Measurements from ENCODE around the gene MED17.

DNA sequence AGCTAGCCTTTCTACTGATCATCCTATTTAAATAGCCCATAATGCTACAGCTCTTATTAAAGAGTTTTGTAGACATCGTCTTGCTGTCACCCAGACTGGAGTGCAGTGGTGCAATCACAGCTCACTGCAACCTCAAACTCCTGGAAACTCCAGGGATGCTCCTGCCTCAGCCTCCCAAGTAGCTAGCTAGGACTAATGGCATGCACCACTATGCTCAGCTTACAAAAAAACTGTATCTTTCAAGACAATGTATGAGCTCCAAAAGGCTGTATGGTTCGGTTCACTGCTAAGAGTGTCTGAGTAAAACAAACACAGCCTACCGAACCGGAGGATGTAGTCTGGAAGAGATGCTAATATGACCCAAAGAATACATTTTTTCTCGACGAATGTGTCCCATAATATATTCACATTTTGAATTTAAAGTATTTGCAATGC lies 45.4 kb upstream of the MED17 start:
- TF ChIP-seq ATF1 (CRISPR knock-in tag; IDR thresholded peaks at IDR 0.05) (no peak), NFYB (CRISPR knock-in tag; conservative IDR thresholded peaks at IDR 0.05; ENCODE audit: low read depth) (no peak), NR3C1 (CRISPR knock-in tag; conservative IDR thresholded peaks at IDR 0.05; ENCODE audit: low read depth) (no peak), ETV6 (CRISPR knock-in tag; IDR thresholded peaks at IDR 0.05) (no peak), IRF2 (CRISPR knock-in tag; IDR thresholded peaks at IDR 0.05; ENCODE audit: borderline replicate concordance, low read depth) (no peak)
- TF ChIP-seq, protein P1, sequence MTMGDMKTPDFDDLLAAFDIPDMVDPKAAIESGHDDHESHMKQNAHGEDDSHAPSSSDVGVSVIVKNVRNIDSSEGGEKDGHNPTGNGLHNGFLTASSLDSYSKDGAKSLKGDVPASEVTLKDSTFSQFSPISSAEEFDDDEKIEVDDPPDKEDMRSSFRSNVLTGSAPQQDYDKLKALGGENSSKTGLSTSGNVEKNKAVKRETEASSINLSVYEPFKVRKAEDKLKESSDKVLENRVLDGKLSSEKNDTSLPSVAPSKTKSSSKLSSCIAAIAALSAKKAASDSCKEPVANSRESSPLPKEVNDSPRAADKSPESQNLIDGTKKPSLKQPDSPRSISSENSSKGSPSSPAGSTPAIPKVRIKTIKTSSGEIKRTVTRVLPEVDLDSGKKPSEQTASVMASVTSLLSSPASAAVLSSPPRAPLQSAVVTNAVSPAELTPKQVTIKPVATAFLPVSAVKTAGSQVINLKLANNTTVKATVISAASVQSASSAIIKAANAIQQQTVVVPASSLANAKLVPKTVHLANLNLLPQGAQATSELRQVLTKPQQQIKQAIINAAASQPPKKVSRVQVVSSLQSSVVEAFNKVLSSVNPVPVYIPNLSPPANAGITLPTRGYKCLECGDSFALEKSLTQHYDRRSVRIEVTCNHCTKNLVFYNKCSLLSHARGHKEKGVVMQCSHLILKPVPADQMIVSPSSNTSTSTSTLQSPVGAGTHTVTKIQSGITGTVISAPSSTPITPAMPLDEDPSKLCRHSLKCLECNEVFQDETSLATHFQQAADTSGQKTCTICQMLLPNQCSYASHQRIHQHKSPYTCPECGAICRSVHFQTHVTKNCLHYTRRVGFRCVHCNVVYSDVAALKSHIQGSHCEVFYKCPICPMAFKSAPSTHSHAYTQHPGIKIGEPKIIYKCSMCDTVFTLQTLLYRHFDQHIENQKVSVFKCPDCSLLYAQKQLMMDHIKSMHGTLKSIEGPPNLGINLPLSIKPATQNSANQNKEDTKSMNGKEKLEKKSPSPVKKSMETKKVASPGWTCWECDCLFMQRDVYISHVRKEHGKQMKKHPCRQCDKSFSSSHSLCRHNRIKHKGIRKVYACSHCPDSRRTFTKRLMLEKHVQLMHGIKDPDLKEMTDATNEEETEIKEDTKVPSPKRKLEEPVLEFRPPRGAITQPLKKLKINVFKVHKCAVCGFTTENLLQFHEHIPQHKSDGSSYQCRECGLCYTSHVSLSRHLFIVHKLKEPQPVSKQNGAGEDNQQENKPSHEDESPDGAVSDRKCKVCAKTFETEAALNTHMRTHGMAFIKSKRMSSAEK (CRISPR knock-in tag; IDR thresholded peaks at IDR 0.05; ENCODE audit: borderline replicate concordance) = no peak
- TF ChIP-seq, protein P2, sequence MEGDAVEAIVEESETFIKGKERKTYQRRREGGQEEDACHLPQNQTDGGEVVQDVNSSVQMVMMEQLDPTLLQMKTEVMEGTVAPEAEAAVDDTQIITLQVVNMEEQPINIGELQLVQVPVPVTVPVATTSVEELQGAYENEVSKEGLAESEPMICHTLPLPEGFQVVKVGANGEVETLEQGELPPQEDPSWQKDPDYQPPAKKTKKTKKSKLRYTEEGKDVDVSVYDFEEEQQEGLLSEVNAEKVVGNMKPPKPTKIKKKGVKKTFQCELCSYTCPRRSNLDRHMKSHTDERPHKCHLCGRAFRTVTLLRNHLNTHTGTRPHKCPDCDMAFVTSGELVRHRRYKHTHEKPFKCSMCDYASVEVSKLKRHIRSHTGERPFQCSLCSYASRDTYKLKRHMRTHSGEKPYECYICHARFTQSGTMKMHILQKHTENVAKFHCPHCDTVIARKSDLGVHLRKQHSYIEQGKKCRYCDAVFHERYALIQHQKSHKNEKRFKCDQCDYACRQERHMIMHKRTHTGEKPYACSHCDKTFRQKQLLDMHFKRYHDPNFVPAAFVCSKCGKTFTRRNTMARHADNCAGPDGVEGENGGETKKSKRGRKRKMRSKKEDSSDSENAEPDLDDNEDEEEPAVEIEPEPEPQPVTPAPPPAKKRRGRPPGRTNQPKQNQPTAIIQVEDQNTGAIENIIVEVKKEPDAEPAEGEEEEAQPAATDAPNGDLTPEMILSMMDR (IDR thresholded peaks at IDR 0.05) = no peak

Data from WTC11 (cell line).